Activated T-cell treated with anti-CD3 and anti-CD28 coated beads for 24 hours (primary cell): ENCODE results near the gene MAPK12.

Source experiments
- DNase-seq: peaks from one replicate; pipeline ENCODE4 v3.0.0-alpha.2; 2020; ENCODE audit warnings: low read depth

The MAPK12 gene

GRCh38 chr22:50232481-50233151 lies 28.9 kb downstream of the MAPK12 start:
- DNase-seq = no peak

GRCh38 chr22:50229370-50229769 lies 32.1 kb downstream of the MAPK12 start:
- DNase-seq = no peak

GRCh38 chr22:50228366-50228765 lies 33.1 kb downstream of the MAPK12 start:
- DNase-seq = no peak

GRCh38 chr22:50227579-50228215 lies 33.8 kb downstream of the MAPK12 start:
- no peak for DNase-seq

- DNase-seq = no peak
These were observed 34.7 kb downstream of the MAPK12 start for GRCh38 chr22:50226875-50227165.

GRCh38 chr22:50226063-50226874 lies 35.2 kb downstream of the MAPK12 start:
- DNase-seq = no peak

GRCh38 chr22:50225200-50225969 lies 36.1 kb downstream of the MAPK12 start:
- DNase-seq = no peak

- no peak for DNase-seq
These were observed 37.4 kb downstream of the MAPK12 start for GRCh38 chr22:50224071-50224470.

GRCh38 chr22:50222508-50222907 lies 39.0 kb downstream of the MAPK12 start:
- no peak for DNase-seq

- no peak for DNase-seq
These were observed 39.8 kb downstream of the MAPK12 start for GRCh38 chr22:50221410-50222300.

- DNase-seq = no peak
These were observed 40.7 kb downstream of the MAPK12 start for GRCh38 chr22:50220603-50221409.

- DNase-seq = no peak
These were observed 41.5 kb downstream of the MAPK12 start for GRCh38 chr22:50219800-50220602.

- DNase-seq = no peak
These were observed 42.3 kb downstream of the MAPK12 start for GRCh38 chr22:50218996-50219727.

GRCh38 chr22:50218153-50218995 lies 43.1 kb downstream of the MAPK12 start:
- DNase-seq = no peak

GRCh38 chr22:50217543-50218152 lies 43.8 kb downstream of the MAPK12 start:
- DNase-seq = no peak

- DNase-seq = no peak
These were observed 44.6 kb downstream of the MAPK12 start for GRCh38 chr22:50216684-50217520.
